ENCODE results near the gene ADRA2C.

The ADRA2C gene

GRCh38 chr4:3805026-3805425, 38.8 kb downstream of the ADRA2C start:
- TF ChIP-seq CTCF (IDR thresholded peaks at IDR 0.05; ENCODE audit: insufficient read depth, low read depth, low read length, missing control alignments), result no peak

GRCh38 chr4:3805731-3806130, 39.5 kb downstream of the ADRA2C start:
- TF ChIP-seq CTCF (IDR thresholded peaks at IDR 0.05; ENCODE audit: insufficient read depth, low read depth, low read length, missing control alignments), result no peak
- no peak overlapping the region for H3K4me3 ChIP-seq (ENCODE audit: low read length)
- no peak for DNase-seq (ENCODE audit: low read depth)

More at GRCh38 chr4:3805026-3805425, 38.8 kb downstream of the ADRA2C start:
- no peak for DNase-seq (ENCODE audit: low read depth)
- H3K4me3 ChIP-seq (ENCODE audit: low read length), result no peak overlapping the region

GRCh38 chr4:3807311-3807710, 41.1 kb downstream of the ADRA2C start:
- no peak for DNase-seq (ENCODE audit: low read depth)
- no peak overlapping the region for H3K4me3 ChIP-seq (ENCODE audit: low read length)
- no peak for TF ChIP-seq CTCF (IDR thresholded peaks at IDR 0.05; ENCODE audit: insufficient read depth, low read depth, low read length, missing control alignments)

GRCh38 chr4:3807822-3808496, 41.8 kb downstream of the ADRA2C start:
- no peak for DNase-seq (ENCODE audit: low read depth)
- no peak for TF ChIP-seq CTCF (IDR thresholded peaks at IDR 0.05; ENCODE audit: insufficient read depth, low read depth, low read length, missing control alignments)
- H3K4me3 ChIP-seq (ENCODE audit: low read length), result no peak overlapping the region

- no peak for DNase-seq (ENCODE audit: low read depth)
- H3K4me3 ChIP-seq (ENCODE audit: low read length), result no peak overlapping the region
- no peak for TF ChIP-seq CTCF (IDR thresholded peaks at IDR 0.05; ENCODE audit: insufficient read depth, low read depth, low read length, missing control alignments)
These were observed 42.4 kb downstream of the ADRA2C start for GRCh38 chr4:3808597-3808996.

- TF ChIP-seq CTCF (IDR thresholded peaks at IDR 0.05; ENCODE audit: insufficient read depth, low read depth, low read length, missing control alignments), result no peak
- no peak for DNase-seq (ENCODE audit: low read depth)
- H3K4me3 ChIP-seq (ENCODE audit: low read length), result no peak overlapping the region
These were observed 42.8 kb downstream of the ADRA2C start for GRCh38 chr4:3809028-3809427.

Measured in epithelial cell of esophagus (primary cell).